ENCODE data around the gene CASP5.

DNA sequence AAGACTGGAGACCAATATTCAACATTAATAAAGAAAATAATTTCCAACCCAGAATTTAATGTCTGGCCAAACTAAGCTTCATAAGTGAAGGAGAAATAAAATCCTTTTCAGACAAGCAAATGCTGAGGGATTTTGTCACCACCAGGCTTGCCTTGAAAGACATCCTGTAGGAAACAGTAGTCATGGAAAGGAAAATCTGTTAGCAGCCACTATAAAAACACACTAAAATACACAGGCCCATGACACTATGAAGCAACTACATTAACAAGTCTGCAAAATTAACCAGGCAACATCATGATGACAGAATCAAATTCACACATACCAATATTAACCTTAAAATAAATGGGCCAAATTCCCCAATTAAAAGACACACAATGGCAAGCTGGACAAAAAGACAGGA, 52.2 kb downstream of the CASP5 start:
- no peak for TF ChIP-seq EZH2phosphoT487 (IDR thresholded peaks at IDR 0.05; ENCODE audit: borderline replicate concordance, low read length)
- TF ChIP-seq, protein P1, sequence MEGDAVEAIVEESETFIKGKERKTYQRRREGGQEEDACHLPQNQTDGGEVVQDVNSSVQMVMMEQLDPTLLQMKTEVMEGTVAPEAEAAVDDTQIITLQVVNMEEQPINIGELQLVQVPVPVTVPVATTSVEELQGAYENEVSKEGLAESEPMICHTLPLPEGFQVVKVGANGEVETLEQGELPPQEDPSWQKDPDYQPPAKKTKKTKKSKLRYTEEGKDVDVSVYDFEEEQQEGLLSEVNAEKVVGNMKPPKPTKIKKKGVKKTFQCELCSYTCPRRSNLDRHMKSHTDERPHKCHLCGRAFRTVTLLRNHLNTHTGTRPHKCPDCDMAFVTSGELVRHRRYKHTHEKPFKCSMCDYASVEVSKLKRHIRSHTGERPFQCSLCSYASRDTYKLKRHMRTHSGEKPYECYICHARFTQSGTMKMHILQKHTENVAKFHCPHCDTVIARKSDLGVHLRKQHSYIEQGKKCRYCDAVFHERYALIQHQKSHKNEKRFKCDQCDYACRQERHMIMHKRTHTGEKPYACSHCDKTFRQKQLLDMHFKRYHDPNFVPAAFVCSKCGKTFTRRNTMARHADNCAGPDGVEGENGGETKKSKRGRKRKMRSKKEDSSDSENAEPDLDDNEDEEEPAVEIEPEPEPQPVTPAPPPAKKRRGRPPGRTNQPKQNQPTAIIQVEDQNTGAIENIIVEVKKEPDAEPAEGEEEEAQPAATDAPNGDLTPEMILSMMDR (IDR thresholded peaks at IDR 0.05; ENCODE audit: low read depth, low read length, poor library complexity, severe bottlenecking): no peak
